EL (cell line): ENCODE measurements around the gene MRTFA.

Experiments
- DNase-seq: peaks from one replicate; pipeline ENCODE4 v3.0.0-alpha.2; 2016

MRTFA gene

GRCh38 chr22:40422558-40423309, 213.8 kb downstream of the MRTFA start:
- no peak for DNase-seq

GRCh38 chr22:40421941-40422340, 214.6 kb downstream of the MRTFA start:
- no peak for DNase-seq

- DNase-seq: no peak
These were observed 215.5 kb downstream of the MRTFA start for GRCh38 chr22:40421082-40421350.

- no peak for DNase-seq
These were observed 216.0 kb downstream of the MRTFA start for GRCh38 chr22:40420341-40421081.

- DNase-seq: no peak
These were observed 216.8 kb downstream of the MRTFA start for GRCh38 chr22:40419718-40420117.

- DNase-seq: no peak
These were observed 217.9 kb downstream of the MRTFA start for GRCh38 chr22:40418366-40419201.

GRCh38 chr22:40417881-40418280, 218.6 kb downstream of the MRTFA start:
- DNase-seq: no peak

GRCh38 chr22:40417041-40417440, 219.5 kb downstream of the MRTFA start:
- DNase-seq: no peak

- DNase-seq: no peak
These were observed 219.9 kb downstream of the MRTFA start for GRCh38 chr22:40416636-40417035.

- DNase-seq: no peak
These were observed 220.3 kb downstream of the MRTFA start for GRCh38 chr22:40416267-40416570.

GRCh38 chr22:40415531-40416266, 220.8 kb downstream of the MRTFA start:
- no peak for DNase-seq

GRCh38 chr22:40414838-40415505, 221.5 kb downstream of the MRTFA start:
- DNase-seq: no peak

GRCh38 chr22:40414311-40414710, 222.2 kb downstream of the MRTFA start:
- peak; percentile 26 for DNase-seq

- DNase-seq: no peak
These were observed 222.6 kb downstream of the MRTFA start for GRCh38 chr22:40413873-40414272.

GRCh38 chr22:40412441-40412840, 224.1 kb downstream of the MRTFA start:
- DNase-seq: no peak

- DNase-seq: no peak
These were observed 225.0 kb downstream of the MRTFA start for GRCh38 chr22:40411506-40411861.

- DNase-seq: no peak
These were observed 225.6 kb downstream of the MRTFA start for GRCh38 chr22:40410731-40411505.

GRCh38 chr22:40410272-40410671, 226.2 kb downstream of the MRTFA start:
- peak; percentile 80 for DNase-seq

GRCh38 chr22:40409613-40410113, 226.9 kb downstream of the MRTFA start:
- no peak for DNase-seq

- no peak for DNase-seq
These were observed 227.6 kb downstream of the MRTFA start for GRCh38 chr22:40408718-40409612.
